ENCODE data around the gene ZNF341. TPM values are rescaled to one million over a fixed set of nuclear protein-coding genes. Genes with fewer than 3 reads are reported as not detected.

ZNF341 gene
- total RNA-seq, 1 donor, result 1.1 TPM

GRCh38 chr20:33840160-33840559, 108.4 kb downstream of the ZNF341 start:
- Histone ChIP-seq H2AFZ (ENCODE audit: low read length) (no peak overlapping the region), H3K27me3 (ENCODE audit: insufficient read depth, low read length) (no peaks in the 10 kb centered on the region), H3K79me2 (ENCODE audit: insufficient read depth, low read length) (peaks cover 100% of the 10 kb centered on the region), H3K36me3 (ENCODE audit: insufficient read depth, low read length) (no peaks in the 10 kb centered on the region), H3K9me3 (ENCODE audit: low read depth, low read length) (no peaks in the 10 kb centered on the region), H4K20me1 (ENCODE audit: insufficient read depth, low read length) (peaks cover 97% of the 10 kb centered on the region), H3K4me1 (ENCODE audit: insufficient read depth, low read length) (peaks cover 19% of the 10 kb centered on the region), H3K4me2 (ENCODE audit: insufficient read depth, low read length) (no peak overlapping the region), H3K4me3 (ENCODE audit: insufficient read depth, low read length) (no peak overlapping the region), H3K27ac (ENCODE audit: low read depth, low read length) (no peak overlapping the region)
- no peak for DNase-seq (ENCODE audit: insufficient read length, low spot score, missing footprints)
- TF ChIP-seq CTCF (IDR thresholded peaks at IDR 0.05; ENCODE audit: extremely low read depth, low read depth, low read length), result no peak

DNA sequence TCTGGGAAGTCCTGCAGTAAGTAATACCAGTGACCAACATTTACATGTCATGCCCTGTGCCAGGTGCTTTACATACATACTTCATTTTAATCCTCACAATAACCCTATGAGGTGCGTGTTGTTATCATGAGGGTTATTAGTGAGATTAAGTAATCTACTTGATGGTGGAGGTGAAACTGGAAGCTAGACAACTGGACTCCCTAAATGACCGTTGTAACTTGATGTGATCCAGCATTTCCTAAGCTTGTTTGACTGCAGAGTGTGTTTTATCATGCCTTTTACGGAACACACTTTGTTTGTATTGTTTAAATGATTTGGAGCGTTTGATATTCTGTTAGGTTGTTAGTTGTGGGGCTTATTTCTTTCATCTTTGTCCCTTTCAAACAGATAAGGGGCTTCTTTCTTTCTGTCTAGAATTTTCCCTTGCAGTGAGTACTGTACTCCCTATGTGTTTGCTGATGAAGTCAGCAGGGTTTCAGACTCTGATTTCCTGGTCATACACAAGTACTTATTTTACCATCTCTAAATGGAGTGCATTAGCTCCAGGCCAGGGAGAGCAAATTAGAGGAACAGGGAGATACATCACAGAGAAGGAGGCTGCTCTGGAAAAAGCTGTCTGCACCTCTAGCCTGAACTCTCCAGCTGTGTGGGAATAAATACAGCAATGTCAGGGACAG, 109.1 kb downstream of the ZNF341 start:
- Histone ChIP-seq H3K36me3 (ENCODE audit: insufficient read depth, low read length) (no peaks in the 10 kb centered on the region), H3K4me1 (ENCODE audit: insufficient read depth, low read length) (peaks cover 19% of the 10 kb centered on the region), H3K27me3 (ENCODE audit: insufficient read depth, low read length) (no peaks in the 10 kb centered on the region), H4K20me1 (ENCODE audit: insufficient read depth, low read length) (peaks cover 91% of the 10 kb centered on the region), H2AFZ (ENCODE audit: low read length) (no peak overlapping the region), H3K79me2 (ENCODE audit: insufficient read depth, low read length) (peaks cover 100% of the 10 kb centered on the region), H3K9me3 (ENCODE audit: low read depth, low read length) (no peaks in the 10 kb centered on the region), H3K27ac (ENCODE audit: low read depth, low read length) (no peak overlapping the region), H3K4me2 (ENCODE audit: insufficient read depth, low read length) (no peak overlapping the region), H3K4me3 (ENCODE audit: insufficient read depth, low read length) (no peak overlapping the region)
- no peak for TF ChIP-seq CTCF (IDR thresholded peaks at IDR 0.05; ENCODE audit: extremely low read depth, low read depth, low read length)
- DNase-seq (ENCODE audit: insufficient read length, low spot score, missing footprints), result no peak

DNA sequence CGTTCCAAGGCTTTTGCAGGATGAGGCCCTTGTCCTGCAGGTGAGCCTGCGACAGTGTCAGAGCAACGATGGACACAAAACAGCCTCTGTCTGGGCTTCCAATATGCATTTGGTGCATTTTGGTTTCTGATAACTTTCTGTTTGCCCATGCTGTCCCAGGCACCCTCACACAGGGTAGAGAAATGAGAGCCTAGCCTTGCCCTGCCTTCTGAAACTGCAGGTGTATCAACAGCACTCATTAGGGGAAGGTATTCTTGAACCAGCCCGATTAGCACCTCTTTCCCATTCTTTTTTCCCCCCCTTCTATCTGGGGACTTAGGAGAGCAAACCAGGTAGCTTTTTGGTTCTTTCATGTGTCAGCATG, 109.6 kb downstream of the ZNF341 start:
- Histone ChIP-seq H3K4me1 (ENCODE audit: insufficient read depth, low read length) (peaks cover 19% of the 10 kb centered on the region), H2AFZ (ENCODE audit: low read length) (no peak overlapping the region), H3K9me3 (ENCODE audit: low read depth, low read length) (no peaks in the 10 kb centered on the region), H3K36me3 (ENCODE audit: insufficient read depth, low read length) (no peaks in the 10 kb centered on the region), H3K27ac (ENCODE audit: low read depth, low read length) (no peak overlapping the region), H3K4me2 (ENCODE audit: insufficient read depth, low read length) (no peak overlapping the region), H3K79me2 (ENCODE audit: insufficient read depth, low read length) (peaks cover 100% of the 10 kb centered on the region), H3K27me3 (ENCODE audit: insufficient read depth, low read length) (no peaks in the 10 kb centered on the region), H4K20me1 (ENCODE audit: insufficient read depth, low read length) (peaks cover 90% of the 10 kb centered on the region), H3K4me3 (ENCODE audit: insufficient read depth, low read length) (no peak overlapping the region)
- no peak for DNase-seq (ENCODE audit: insufficient read length, low spot score, missing footprints)
- no peak for TF ChIP-seq CTCF (IDR thresholded peaks at IDR 0.05; ENCODE audit: extremely low read depth, low read depth, low read length)

Other genes starting within 250 kb of the ZNF341 start
- gene CBFA2T2, start 241.9 kb upstream of the ZNF341 start, total RNA-seq, result 10.3 and 11.2 TPM in 2 replicates
- gene C20orf144, start 69.7 kb upstream of the ZNF341 start, total RNA-seq, result under 0.01 TPM in 2 replicates
- gene ACTL10, start 65.1 kb upstream of the ZNF341 start, total RNA-seq, result 1.8 and 2.2 TPM in 2 replicates
- 14.7 and 27.1 TPM in 2 replicates for gene NECAB3, start 57.6 kb upstream of the ZNF341 start, total RNA-seq
- gene E2F1, start 45.6 kb upstream of the ZNF341 start, total RNA-seq, result 1.4 and 2.4 TPM in 2 replicates
- gene PXMP4, start 11.7 kb upstream of the ZNF341 start, total RNA-seq, result 5.1 and 6.5 TPM in 2 replicates
- 40.1 and 40.9 TPM in 2 replicates for gene CHMP4B, start 79.4 kb downstream of the ZNF341 start, total RNA-seq